ENCODE data around the gene RPRML. TPM values are rescaled to one million over a fixed set of nuclear protein-coding genes. Genes with fewer than 3 reads are reported as not detected.

Gene RPRML
- total RNA-seq, 4 donors from 2014 or later = 0.88 TPM; not detected in 3

GRCh38 chr17:46944931-46945330 lies 34.1 kb downstream of the RPRML start:
- no peak overlapping the region for H3K27ac ChIP-seq
- H3K36me3 ChIP-seq = peaks cover 0 to 4% (median 0%) of the 10 kb centered on the region in 3 donors
- H3K9me3 ChIP-seq = no peaks in the 10 kb centered on the region
- H3K4me3 ChIP-seq = no peak overlapping the region
- peaks cover 0 to 18% (median 4%) of the 10 kb centered on the region in 4 donors for H3K4me1 ChIP-seq
- DNase-seq = no peak
- TF ChIP-seq POLR2A (IDR thresholded peaks at IDR 0.05) (no peak), CTCF (IDR thresholded peaks at IDR 0.05) (no peak)
- no peaks in the 10 kb centered on the region for H3K27me3 ChIP-seq

GRCh38 chr17:46943501-46944393 lies 35.3 kb downstream of the RPRML start:
- Histone ChIP-seq H3K4me3 (no peak overlapping the region), H3K27ac (no peak overlapping the region), H3K36me3 (peaks cover 0 to 16% (median under 1%) of the 10 kb centered on the region in 3 donors), H3K9me3 (no peaks in the 10 kb centered on the region), H3K27me3 (no peaks in the 10 kb centered on the region), H3K4me1 (peaks cover 0 to 18% (median 4%) of the 10 kb centered on the region in 4 donors)
- TF ChIP-seq POLR2A (IDR thresholded peaks at IDR 0.05) (no peak), CTCF (IDR thresholded peaks at IDR 0.05) (no peak)
- no peak for DNase-seq

DNA sequence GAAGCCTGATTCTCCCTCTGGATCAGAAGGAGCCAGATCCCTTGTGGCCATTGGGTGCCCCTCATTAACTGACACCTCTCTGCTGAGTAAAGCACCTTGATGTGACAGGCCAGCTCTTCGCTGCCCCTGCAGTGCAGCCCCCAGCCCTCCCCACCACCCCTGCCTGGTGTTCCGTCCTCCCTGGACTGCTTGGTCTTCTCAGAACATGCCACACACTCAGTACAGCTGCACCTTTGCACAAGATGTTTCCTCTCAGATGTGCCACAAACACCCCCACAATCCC lies 35.9 kb downstream of the RPRML start:
- no peaks in the 10 kb centered on the region for H3K9me3 ChIP-seq
- no peak overlapping the region for H3K27ac ChIP-seq
- H3K27me3 ChIP-seq = no peaks in the 10 kb centered on the region
- H3K4me1 ChIP-seq = peaks cover 0 to 18% (median 4%) of the 10 kb centered on the region in 4 donors
- H3K4me3 ChIP-seq = no peak overlapping the region
- TF ChIP-seq CTCF (IDR thresholded peaks at IDR 0.05) (no peak), POLR2A (IDR thresholded peaks at IDR 0.05) (no peak)
- H3K36me3 ChIP-seq = peaks cover 0 to 22% (median 3%) of the 10 kb centered on the region in 3 donors
- no peak for DNase-seq

GRCh38 chr17:46942441-46943217 lies 36.4 kb downstream of the RPRML start:
- DNase-seq = peak; percentile 34 to 83 (median 78)
- H3K27me3 ChIP-seq = no peaks in the 10 kb centered on the region
- H3K9me3 ChIP-seq = no peaks in the 10 kb centered on the region
- TF ChIP-seq CTCF (IDR thresholded peaks at IDR 0.05) = peak; percentile 24 to 84 (median 77)
- TF ChIP-seq POLR2A (IDR thresholded peaks at IDR 0.05) = no peak
- H3K4me1 ChIP-seq = peaks cover 0 to 18% (median 4%) of the 10 kb centered on the region in 4 donors
- H3K36me3 ChIP-seq = peaks cover 0 to 27% (median 3%) of the 10 kb centered on the region in 3 donors
- no peak overlapping the region for H3K4me3 ChIP-seq
- H3K27ac ChIP-seq = no peak overlapping the region

DNA sequence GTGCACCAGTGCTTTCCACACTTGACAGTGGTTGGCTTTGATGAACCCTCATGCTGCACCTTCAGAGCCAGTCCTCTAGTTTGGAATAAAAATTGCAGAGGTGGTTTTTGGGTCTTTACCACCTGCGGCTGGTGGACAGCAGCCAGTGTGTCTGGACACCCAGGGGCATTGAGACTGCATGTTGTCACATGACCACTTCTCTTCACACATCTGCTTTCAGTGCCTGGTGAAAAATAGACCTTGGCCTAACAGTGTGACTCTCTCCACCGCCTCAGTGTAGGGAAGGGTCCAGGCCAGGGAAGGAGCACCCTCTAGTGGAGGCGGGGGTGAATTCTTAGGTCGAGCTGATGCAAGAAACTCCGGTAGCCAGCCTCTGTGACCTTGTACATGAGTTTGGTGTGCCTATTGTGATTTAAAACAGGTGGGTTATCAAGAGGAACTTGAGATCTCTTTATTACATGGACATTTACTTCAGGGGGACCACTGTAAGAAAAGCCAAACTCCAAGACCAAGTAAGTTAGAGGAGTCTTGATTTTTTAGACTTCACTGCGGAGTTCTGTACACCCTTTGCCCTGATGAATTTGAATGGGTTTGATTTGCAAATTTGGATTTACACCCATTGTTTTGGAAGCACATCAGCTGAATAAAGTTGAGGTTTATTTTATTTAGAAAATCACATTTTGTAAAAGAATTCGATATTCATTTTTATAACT lies 38.2 kb downstream of the RPRML start:
- no peak overlapping the region for H3K4me3 ChIP-seq
- H3K27me3 ChIP-seq = no peaks in the 10 kb centered on the region
- H3K4me1 ChIP-seq = peaks cover 0 to 23% (median 4%) of the 10 kb centered on the region in 4 donors
- peaks cover 0 to 45% (median 3%) of the 10 kb centered on the region in 3 donors for H3K36me3 ChIP-seq
- H3K9me3 ChIP-seq = no peaks in the 10 kb centered on the region
- TF ChIP-seq CTCF (IDR thresholded peaks at IDR 0.05) (peak; percentile 44 to 93 (median 86)), POLR2A (IDR thresholded peaks at IDR 0.05) (no peak)
- peak; percentile 66 to 89 (median 82) for DNase-seq
- H3K27ac ChIP-seq = peak overlapping the region in 1 of 4 donors; percentile 20
